ENCODE measurements around the gene TXN. TPM values are rescaled to one million over a fixed set of nuclear protein-coding genes. Genes with fewer than 3 reads are reported as not detected.
A peak's percentile ranks its signal among the peaks of the same experiment; 100 is the strongest.

The TXN gene
- total RNA-seq, 2 donors from 2014 or later = 220 to 295 TPM

DNA sequence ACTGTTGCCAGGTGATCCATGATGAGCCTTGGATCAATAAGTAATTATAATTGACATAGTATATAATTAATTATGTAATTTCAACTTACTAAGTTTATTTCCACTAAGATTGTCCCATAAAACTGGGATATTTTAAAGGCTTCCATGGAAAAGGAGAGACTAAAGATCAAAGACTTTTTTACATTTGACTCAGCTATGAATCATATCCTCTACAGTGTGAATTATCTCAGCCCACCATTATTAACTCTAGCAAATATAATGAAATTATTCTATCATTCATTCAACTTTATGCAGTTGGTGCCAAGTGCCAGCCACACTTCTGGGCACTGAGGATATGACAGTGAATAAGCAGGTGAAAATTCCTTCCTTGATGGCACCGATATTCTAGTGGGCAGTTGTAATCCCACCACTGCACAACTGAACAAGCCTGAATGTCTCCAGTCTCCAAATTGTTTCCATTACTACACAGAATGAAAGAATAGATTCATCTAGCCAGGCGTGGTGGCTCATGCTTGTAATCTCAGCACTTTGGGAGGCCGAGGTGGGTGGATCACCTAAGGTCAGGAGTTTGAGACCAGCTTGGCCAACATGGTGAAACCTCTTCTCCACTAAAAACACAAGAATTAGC is 21.9 kb upstream of the TXN start:
- Mint-ChIP-seq H3K27me3 (ENCODE audit: low read depth) (peaks cover 10% of the 10 kb centered on the region), H3K36me3 (ENCODE audit: insufficient read depth in 2 of 2) (no peaks in the 10 kb centered on the region), H3K9me3 (no peaks in the 10 kb centered on the region), H3K4me1 (ENCODE audit: low read depth) (peaks cover 6% of the 10 kb centered on the region), H3K27ac (no peak overlapping the region), H3K4me3 (no peak overlapping the region)
- ATAC-seq (replicated peaks in 1 of 2) = peak in 1 of 2 donors; percentile 9
- DNase-seq = no peak

DNA sequence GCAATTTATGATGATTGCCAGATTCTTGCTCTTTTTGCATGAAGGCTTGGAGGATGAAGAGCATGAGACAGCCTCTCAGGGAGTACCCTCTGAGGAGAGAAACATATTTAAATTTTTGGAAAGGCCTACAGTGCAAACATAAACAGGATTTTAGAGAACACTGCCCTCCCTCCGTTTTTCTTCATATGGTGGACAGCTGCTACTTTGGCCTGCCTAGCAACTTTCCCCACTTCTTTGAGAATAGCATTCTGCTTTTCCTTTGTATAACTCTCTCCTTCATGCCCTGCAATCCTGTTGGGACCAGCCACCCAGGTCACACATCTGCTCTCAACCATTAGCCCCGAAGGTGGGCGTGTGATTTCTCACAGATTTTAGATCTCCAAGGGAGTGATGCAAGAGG is 20.5 kb upstream of the TXN start:
- Mint-ChIP-seq H3K9me3 (no peaks in the 10 kb centered on the region), H3K4me3 (no peak overlapping the region), H3K4me1 (ENCODE audit: low read depth) (peaks cover 6% of the 10 kb centered on the region), H3K36me3 (ENCODE audit: insufficient read depth in 2 of 2) (no peaks in the 10 kb centered on the region), H3K27ac (no peak overlapping the region), H3K27me3 (ENCODE audit: low read depth) (peaks cover 4% of the 10 kb centered on the region)
- no peak for DNase-seq
- ATAC-seq (replicated peaks in 1 of 2) = no peak

DNA sequence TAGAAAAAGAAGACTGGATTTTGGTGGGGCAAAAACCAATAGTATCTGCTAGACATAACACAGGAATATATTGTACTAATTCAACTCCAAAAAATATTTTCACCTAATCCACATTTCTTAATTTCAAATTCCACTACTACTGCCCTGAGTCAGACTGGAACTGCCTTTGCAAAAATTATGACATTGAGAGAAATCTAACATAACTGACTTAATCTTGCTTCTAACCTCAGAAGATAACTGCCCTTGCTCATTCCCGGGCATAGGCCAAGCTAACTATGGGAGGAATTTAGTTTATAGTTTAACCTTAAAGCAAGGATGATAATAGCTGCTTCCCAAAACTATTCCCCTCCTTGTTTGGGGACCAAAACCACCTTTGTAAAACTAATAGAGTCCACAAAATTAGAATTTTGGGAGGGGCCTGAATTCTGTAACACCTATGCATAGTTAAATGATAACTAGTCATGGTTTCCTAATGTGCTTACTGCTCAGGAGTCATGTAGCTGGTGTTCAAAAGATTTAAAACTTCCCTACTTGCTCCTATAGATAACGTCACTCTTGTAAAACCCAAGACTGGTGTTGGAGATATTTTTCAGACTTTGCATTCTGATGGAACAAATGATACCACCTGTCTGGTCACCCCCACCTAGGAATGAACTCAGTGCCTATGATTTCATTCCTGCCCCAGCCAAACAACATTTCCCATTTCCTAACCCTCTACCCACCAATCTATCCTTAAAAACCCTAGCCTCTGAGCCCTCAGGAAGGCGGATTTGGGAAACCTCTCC is 14.1 kb upstream of the TXN start:
- Mint-ChIP-seq H3K4me1 (ENCODE audit: low read depth) (no peaks in the 10 kb centered on the region), H3K9me3 (no peaks in the 10 kb centered on the region), H3K27me3 (ENCODE audit: low read depth) (peaks cover 4% of the 10 kb centered on the region), H3K36me3 (ENCODE audit: insufficient read depth in 2 of 2) (no peaks in the 10 kb centered on the region), H3K4me3 (no peak overlapping the region), H3K27ac (no peak overlapping the region)
- ATAC-seq (replicated peaks in 1 of 2) (no peak), DNase-seq (no peak)

DNA sequence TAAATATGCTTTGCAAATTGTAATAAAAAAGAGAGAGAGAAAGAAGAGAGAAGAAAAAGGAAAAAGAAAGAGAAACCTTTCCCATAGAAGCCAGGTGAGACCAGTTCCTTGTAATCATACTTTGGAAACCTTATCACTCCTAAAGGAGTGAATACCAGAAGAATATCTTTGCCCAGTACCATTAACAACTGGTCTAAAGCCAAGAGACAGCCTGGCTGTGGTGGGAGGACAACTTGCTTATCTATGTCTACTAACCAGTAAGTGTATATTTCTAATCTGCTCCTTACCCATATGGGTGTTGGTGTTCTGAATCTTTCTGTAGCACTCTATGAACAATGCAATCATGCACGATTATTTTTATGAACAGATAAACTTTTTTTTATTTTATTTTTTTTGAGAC is 10.5 kb upstream of the TXN start:
- Mint-ChIP-seq H3K4me1 (ENCODE audit: low read depth) (no peaks in the 10 kb centered on the region), H3K27me3 (ENCODE audit: low read depth) (no peaks in the 10 kb centered on the region), H3K4me3 (no peak overlapping the region), H3K36me3 (ENCODE audit: insufficient read depth in 2 of 2) (no peaks in the 10 kb centered on the region), H3K27ac (no peak overlapping the region), H3K9me3 (no peaks in the 10 kb centered on the region)
- ATAC-seq (replicated peaks in 1 of 2) = no peak
- no peak for DNase-seq

DNA sequence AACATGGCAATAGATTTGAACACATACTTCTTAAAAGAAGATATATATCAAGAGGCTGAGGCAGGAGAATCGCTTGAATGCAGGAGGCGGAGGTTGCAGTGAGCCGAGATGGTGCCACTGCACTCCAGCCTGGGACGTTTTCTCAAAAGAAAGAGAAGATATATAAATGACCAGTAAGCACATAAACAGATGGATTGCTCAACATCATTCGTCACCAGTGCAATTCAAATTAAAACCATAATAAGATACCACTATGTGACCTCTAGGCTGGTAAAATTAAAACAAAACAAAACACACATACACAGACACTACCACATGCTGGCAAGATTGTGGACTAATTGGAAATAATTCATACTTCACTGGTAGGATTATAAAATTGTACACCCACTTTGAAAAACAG is 5.3 kb upstream of the TXN start:
- ATAC-seq (replicated peaks in 1 of 2) (no peak), DNase-seq (no peak)
- Mint-ChIP-seq H3K4me3 (no peak overlapping the region), H3K9me3 (no peaks in the 10 kb centered on the region), H3K36me3 (ENCODE audit: insufficient read depth in 2 of 2) (no peaks in the 10 kb centered on the region), H3K27ac (no peak overlapping the region), H3K4me1 (ENCODE audit: low read depth) (peaks cover 31% of the 10 kb centered on the region), H3K27me3 (ENCODE audit: low read depth) (no peaks in the 10 kb centered on the region)

DNA sequence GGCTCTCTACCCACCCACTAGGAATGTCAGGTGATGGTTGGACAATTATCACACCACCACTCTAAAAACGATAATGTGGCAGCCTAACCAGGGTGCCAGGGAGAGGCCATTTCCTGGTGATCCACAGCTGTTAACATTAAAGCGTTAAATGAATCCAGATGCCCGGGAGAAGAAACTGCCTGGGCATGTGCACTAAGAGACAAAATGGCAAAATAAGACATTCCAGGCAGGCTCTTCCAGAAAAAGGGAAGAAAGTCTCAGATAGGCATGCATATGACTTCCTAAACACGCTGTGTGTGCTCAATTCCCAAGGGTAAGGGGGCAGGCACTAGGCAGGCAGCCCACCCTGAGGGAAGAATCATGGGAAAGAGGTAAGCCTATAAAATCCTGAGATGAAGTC is 4.6 kb upstream of the TXN start:
- Mint-ChIP-seq H3K4me3 (no peak overlapping the region), H3K9me3 (no peaks in the 10 kb centered on the region), H3K27ac (no peak overlapping the region), H3K27me3 (ENCODE audit: low read depth) (no peaks in the 10 kb centered on the region), H3K4me1 (ENCODE audit: low read depth) (peaks cover 31% of the 10 kb centered on the region), H3K36me3 (ENCODE audit: insufficient read depth in 2 of 2) (peaks cover 2% of the 10 kb centered on the region in 2 donors)
- no peak for DNase-seq
- no peak for ATAC-seq (replicated peaks in 1 of 2)

DNA sequence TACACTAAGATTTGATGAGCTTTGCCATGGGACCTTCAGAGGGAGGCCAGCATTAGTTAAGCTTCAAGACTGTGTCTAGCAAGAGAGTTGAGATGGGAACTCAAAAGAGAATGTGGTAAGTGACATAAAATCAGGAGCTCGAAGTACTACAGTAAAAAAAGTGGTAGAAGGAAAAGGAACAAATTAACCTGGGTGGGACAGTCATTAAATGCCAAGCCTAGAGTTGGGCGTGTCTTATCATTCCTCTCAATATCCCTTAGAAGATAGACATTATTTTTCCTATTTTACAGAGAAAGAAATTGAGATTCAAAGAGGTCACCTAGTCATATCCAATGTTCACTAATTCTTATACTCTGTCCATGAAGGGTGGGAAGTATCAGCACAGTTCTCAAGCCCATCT is 3.3 kb upstream of the TXN start:
- Mint-ChIP-seq H3K27me3 (ENCODE audit: low read depth) (no peaks in the 10 kb centered on the region), H3K4me1 (ENCODE audit: low read depth) (peaks cover 38% of the 10 kb centered on the region), H3K27ac (peak overlapping the region; percentile 96), H3K36me3 (ENCODE audit: insufficient read depth in 2 of 2) (peaks cover 5 to 12% of the 10 kb centered on the region in 2 donors), H3K9me3 (no peaks in the 10 kb centered on the region), H3K4me3 (peak overlapping the region in 1 of 2 donors; percentile 96)
- no peak for ATAC-seq (replicated peaks in 1 of 2)
- DNase-seq = no peak

DNA sequence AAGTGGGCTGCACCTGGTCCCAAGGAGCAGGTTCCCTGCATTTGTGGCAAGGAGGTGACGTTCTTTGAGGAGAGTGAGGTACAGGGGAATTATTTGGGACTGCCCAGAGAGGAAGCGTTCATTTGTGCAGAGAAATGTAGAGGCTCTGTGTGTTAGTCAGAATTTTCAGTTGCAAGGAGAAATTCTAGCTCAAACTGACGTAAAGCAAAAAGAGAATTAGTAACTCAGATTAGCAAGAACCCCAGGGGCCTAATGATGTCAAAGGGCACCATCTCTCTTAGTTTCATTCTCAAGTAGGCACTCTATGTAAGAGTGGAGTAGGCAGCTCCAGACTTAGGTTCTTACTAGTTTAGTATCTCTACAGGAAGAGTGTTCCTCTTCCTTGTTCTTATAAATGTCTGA is 2.4 kb upstream of the TXN start:
- H3K4me3 Mint-ChIP-seq = peak overlapping the region; percentile 96 to 98
- H3K36me3 Mint-ChIP-seq (ENCODE audit: insufficient read depth in 2 of 2) = peaks cover 5 to 13% of the 10 kb centered on the region in 2 donors
- H3K27ac Mint-ChIP-seq = peak overlapping the region; percentile 96
- H3K4me1 Mint-ChIP-seq (ENCODE audit: low read depth) = peaks cover 46% of the 10 kb centered on the region
- DNase-seq = peak in 1 of 2 donors; percentile 26
- H3K27me3 Mint-ChIP-seq (ENCODE audit: low read depth) = no peaks in the 10 kb centered on the region
- peak; percentile 16 to 26 for ATAC-seq (replicated peaks in 1 of 2)
- H3K9me3 Mint-ChIP-seq = no peaks in the 10 kb centered on the region

DNA sequence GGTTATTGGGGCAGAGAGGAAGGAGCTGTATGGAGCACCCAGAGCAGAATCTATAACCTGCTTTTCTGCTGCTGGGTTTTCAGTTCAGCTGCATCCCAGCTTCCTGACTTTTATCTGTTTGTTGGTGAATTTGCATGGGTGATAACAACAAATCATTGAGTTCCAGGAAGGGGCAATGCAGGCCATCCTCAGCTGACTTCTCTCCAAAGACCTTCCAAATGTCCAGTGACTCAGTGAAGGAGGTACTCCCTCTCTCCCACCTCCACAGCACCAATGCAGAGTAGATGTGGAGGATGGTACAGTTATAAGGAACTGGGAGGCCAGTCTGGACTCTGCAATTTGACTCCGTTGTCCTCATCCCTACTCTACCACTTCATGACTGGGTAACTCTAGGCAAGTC is 1.6 kb upstream of the TXN start:
- H3K27ac Mint-ChIP-seq = peak overlapping the region; percentile 96
- no peaks in the 10 kb centered on the region for H3K9me3 Mint-ChIP-seq
- ATAC-seq (replicated peaks in 1 of 2) (no peak), DNase-seq (no peak)
- H3K4me3 Mint-ChIP-seq = peak overlapping the region; percentile 96 to 98
- H3K36me3 Mint-ChIP-seq (ENCODE audit: insufficient read depth in 2 of 2) = peaks cover 5 to 13% of the 10 kb centered on the region in 2 donors
- H3K27me3 Mint-ChIP-seq (ENCODE audit: low read depth) = no peaks in the 10 kb centered on the region
- H3K4me1 Mint-ChIP-seq (ENCODE audit: low read depth) = peaks cover 54% of the 10 kb centered on the region

DNA sequence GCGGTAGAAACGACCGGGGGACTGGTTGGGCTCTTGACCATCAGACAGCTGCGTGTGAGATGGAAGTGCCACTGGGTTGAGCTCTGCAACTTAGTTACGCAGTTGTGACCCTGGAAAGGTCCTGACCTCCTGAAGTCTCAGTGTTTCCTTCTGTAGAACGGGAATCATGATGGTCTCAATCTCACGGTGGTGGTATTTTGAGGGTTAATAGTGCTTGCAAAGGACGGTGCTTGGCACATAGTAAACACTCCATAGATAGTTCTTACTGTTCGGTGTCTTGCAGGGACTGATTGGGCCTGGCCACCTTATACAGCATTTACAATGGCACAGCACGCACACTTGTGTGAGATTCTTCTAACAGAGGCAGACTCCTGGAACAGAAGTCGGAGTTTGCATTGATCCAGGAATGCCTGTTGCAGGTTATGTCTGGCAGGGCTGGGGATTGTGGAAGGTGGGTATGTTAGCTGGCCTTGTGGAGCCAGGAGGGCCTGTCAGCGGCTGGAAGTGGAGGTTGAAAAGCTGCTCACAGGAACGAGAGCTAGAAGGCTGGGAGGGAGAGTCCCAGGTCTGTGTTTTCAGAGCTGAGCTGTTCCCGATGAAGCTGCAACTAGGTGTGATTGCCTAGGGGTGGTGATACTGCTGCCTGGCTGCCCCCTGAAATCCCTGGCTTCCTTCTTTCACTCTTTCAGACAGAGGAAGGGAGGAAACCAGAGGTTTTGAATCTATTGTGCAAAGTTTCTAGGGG is 962 bp upstream of the TXN start:
- peak in 1 of 2 donors; percentile 14 for DNase-seq
- Mint-ChIP-seq H3K36me3 (ENCODE audit: insufficient read depth in 2 of 2) (peaks cover 5 to 14% of the 10 kb centered on the region in 2 donors), H3K9me3 (no peaks in the 10 kb centered on the region), H3K4me1 (ENCODE audit: low read depth) (peaks cover 61% of the 10 kb centered on the region), H3K27ac (peak overlapping the region; percentile 99), H3K27me3 (ENCODE audit: low read depth) (no peaks in the 10 kb centered on the region), H3K4me3 (peak overlapping the region; percentile 96 to 98)
- peak; percentile 0 to 8 for ATAC-seq (replicated peaks in 1 of 2)

DNA sequence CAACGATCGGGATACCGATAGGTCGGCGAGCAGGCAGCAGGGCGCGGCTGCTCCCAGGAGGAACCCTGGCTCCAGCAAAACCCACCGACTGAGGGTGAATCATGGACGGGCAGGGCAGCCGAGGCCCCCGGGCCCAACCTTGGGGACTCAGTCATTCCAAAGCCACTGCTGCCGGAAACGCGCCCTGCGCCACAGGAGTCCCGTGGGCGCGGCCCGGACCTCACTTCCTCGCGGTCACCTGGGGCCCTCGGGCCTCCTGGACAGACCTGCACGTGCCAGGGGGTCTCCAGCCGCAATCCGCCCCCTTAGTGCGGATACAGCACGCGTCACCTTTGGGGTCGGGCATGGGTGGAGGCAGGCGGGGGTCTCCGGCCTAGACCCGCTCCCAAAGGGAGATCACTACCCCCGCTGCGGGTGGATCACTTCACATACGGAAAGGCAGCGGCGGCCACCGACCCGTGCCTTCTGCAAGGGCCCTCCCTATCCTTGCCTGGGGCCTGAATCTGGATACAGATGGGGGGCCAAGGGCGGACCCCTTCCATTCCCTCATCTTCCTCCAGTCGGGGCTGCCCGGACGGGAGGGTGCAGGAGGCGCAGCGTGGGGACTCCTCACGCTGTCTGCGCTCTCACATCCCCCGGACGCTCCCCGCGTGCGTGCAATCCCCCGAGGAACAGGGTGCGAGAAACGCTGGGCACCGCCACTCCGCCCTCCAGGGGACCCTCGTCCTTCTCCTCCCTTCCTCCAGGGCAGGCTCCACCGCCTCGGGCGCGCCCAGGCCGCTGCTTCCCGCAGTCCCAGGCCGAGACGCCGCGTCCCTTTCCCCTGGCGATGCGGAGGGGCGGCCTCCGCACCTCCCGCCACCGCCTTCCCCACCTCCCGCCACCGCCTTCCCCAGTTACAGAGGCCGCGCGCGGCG is 586 bp downstream of the TXN start:
- ATAC-seq (replicated peaks in 1 of 2) = peak; percentile 14 to 47
- peak; percentile 71 to 77 for DNase-seq
- peaks cover 68% of the 10 kb centered on the region for H3K4me1 Mint-ChIP-seq (ENCODE audit: low read depth)
- H3K4me3 Mint-ChIP-seq = peak overlapping the region; percentile 96 to 98
- H3K36me3 Mint-ChIP-seq (ENCODE audit: insufficient read depth in 2 of 2) = peaks cover 5 to 22% of the 10 kb centered on the region in 2 donors
- H3K27ac Mint-ChIP-seq = peak overlapping the region; percentile 91
- H3K27me3 Mint-ChIP-seq (ENCODE audit: low read depth) = no peaks in the 10 kb centered on the region
- H3K9me3 Mint-ChIP-seq = no peaks in the 10 kb centered on the region

DNA sequence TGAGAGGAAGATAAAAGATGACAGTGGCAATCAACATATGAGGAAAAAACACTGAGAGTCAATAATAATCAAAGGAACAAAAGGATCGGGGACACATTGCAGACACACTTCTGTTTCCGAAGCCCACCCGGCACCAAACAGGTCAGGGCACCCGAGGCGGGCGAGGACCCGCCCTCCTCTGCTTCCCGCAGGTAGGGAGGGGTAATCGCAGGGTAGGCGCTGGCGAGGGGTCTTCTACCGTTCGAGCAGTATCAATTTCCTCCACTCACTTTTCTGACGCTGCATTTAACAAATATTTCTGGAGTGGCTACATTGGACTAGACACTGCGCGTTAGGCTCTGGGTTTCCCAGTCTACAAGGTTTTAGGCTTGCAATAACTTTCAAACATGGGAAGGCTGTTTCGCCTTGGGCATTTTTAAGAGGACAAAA is 1.3 kb downstream of the TXN start:
- Mint-ChIP-seq H3K27ac (peak overlapping the region; percentile 91), H3K9me3 (no peaks in the 10 kb centered on the region), H3K4me1 (ENCODE audit: low read depth) (peaks cover 72% of the 10 kb centered on the region), H3K4me3 (peak overlapping the region; percentile 96 to 98), H3K36me3 (ENCODE audit: insufficient read depth in 2 of 2) (peaks cover 5 to 22% of the 10 kb centered on the region in 2 donors), H3K27me3 (ENCODE audit: low read depth) (no peaks in the 10 kb centered on the region)
- ATAC-seq (replicated peaks in 1 of 2) (no peak), DNase-seq (no peak)

Measured in activated T-cell treated with anti-CD3 and anti-CD28 coated beads, Interleukin-2, amount 50 U/mL, for 72 hours (primary cell).